Transverse colon (tissue), 4 donors: Measurements from ENCODE around the gene RRM2. TPM values are rescaled to one million over a fixed set of nuclear protein-coding genes. Genes with fewer than 3 reads are reported as not detected.
"Not testable (repeated sequence)": the region's sequence is repeated elsewhere in the genome, so short reads cannot be mapped to it uniquely, and the experiment has no call there.

Experiments used
- DNase-seq: peaks from one replicate; pipeline ENCODE4 v3.0.0-alpha.2; 2019
- H3K27ac ChIP-seq, 4 donors: fragments of 200-600 bp; sonication (generic); 2 replicates each; pipeline ENCODE4 v1.5.1; 2016 to 2018; ENCODE audit warnings: inconsistent platforms in 4 of 4
- H3K27me3 ChIP-seq: fragments of 200-600 bp; sonication (generic); 2 replicates; pipeline ENCODE4 v1.5.1; 2017; ENCODE audit warnings: inconsistent platforms
- H3K36me3 ChIP-seq, 4 donors: fragments of 200-600 bp; sonication (generic); 2 replicates each; pipeline ENCODE4 v1.5.1; 2017 to 2019; ENCODE audit warnings: inconsistent platforms in 4 of 4
- H3K4me1 ChIP-seq, 4 donors: fragments of 200-600 bp; sonication (generic); 2 replicates each; pipeline ENCODE4 v1.5.1; 2017 to 2020; ENCODE audit warnings: inconsistent platforms in 4 of 4
- H3K4me3 ChIP-seq, 4 donors: fragments of 200-600 bp; sonication (generic); 1 replicate in 1 of 4; 2 replicates in 3 of 4; pipeline versions ENCODE4 v1.5.1 to v1.6.1; 2017 to 2019; ENCODE audit warnings: inconsistent platforms in 4 of 4
- H3K9me3 ChIP-seq, 2 donors: fragments of 200-600 bp; sonication (generic); 2 replicates each; pipeline ENCODE4 v1.5.1; 2017 to 2019; ENCODE audit warnings: inconsistent platforms in 2 of 2
- EP300 ChIP-seq: sonication (generic); formaldehyde crosslinking; IDR thresholded peaks from one replicate; pipeline ENCODE4 v1.6.1; 2017; ENCODE audit warnings: antibody characterized with exemption, low read depth
- POLR2A ChIP-seq: fragments of 450-650 bp; IDR thresholded peaks from one replicate; pipeline ENCODE4 v1.6.1; 2016; ENCODE audit warnings: antibody characterized with exemption, mild to moderate bottlenecking, moderate library complexity
- POLR2AphosphoS5 ChIP-seq, 3 donors: sonication (generic); formaldehyde crosslinking; IDR thresholded peaks; one replicate each; pipeline ENCODE4 v1.6.1; 2016; ENCODE audit warnings: antibody characterized with exemption in 3 of 3
- WGBS, 2 donors: methylation state at CpG; one replicate each; pipeline ENCODE4 v1.1.5; 2018; ENCODE audit warnings: low coverage in 1 of 2; 5-methylcytosine and 5-hydroxymethylcytosine counted together
- in situ Hi-C, 4 donors: fragments of 200-750 bp; cut with MboI; loops; one replicate each; pipeline versions ENCODE4 v1.15.0 to v1.15.1; 2017; ENCODE audit warnings: low sequenced_read_pairs in 3 of 4, low pct_ligation_motif_present in 1 of 4, low pct_unique_long_range_greater_than_20kb in 1 of 4
- intact Hi-C: fragments of 100-400 bp; cut with DNase I; formaldehyde crosslinking; loops from one replicate; pipeline ENCODE4 v1.15.1; 2023; ENCODE audit warnings: low total_unique reads
- total RNA-seq, 4 donors: library from RNA; depleted of rRNA; stranded (reverse); fragments of >200 nt; gene quantifications; one replicate each; pipeline ENCODE4 v1.1.0, GENCODE V29; 2016
- TF ChIP-seq, protein P1 (sequence below), 5 experiments: fragments of 200-600 bp in 3 of 5; fragments of 450-650 bp in 2 of 5; sonication (generic) in 3 of 5; IDR thresholded peaks; 1 replicate in 2 of 5; 2 replicates in 3 of 5; pipeline ENCODE4 v1.5.1; 2016 to 2017; ENCODE audit warnings: antibody characterized with exemption in 5 of 5, inconsistent platforms in 3 of 5, mild to moderate bottlenecking in 2 of 5, moderate library complexity in 1 of 5

RRM2 gene
- total RNA-seq, 4 donors from 2014 or later = 4.0 to 12.9 (median 5.3) TPM; not detected in 1

DNA sequence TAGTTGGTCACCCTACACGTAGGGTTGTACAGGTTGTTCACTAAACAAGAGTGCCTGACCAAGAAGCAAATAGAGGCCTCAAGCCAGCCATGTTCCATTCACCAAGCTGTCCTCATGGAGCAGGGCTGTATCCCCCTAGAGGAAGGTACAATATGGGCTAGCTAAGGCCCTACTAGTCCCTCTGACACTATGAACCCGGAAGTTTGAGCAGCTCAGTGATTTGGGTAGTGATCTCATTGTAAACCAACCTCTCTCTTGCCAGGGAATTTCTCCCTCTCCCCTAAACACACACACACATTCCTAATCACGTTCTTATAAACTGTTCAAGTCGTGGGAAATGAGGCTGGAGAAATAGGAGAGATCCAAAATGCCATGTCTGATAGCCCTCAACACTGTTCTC lies 35.6 kb upstream of the RRM2 start:
- peaks cover 0 to 6% (median 4%) of the 10 kb centered on the region in 4 donors for H3K4me1 ChIP-seq
- TF ChIP-seq EP300 = no peak
- TF ChIP-seq, protein P1, sequence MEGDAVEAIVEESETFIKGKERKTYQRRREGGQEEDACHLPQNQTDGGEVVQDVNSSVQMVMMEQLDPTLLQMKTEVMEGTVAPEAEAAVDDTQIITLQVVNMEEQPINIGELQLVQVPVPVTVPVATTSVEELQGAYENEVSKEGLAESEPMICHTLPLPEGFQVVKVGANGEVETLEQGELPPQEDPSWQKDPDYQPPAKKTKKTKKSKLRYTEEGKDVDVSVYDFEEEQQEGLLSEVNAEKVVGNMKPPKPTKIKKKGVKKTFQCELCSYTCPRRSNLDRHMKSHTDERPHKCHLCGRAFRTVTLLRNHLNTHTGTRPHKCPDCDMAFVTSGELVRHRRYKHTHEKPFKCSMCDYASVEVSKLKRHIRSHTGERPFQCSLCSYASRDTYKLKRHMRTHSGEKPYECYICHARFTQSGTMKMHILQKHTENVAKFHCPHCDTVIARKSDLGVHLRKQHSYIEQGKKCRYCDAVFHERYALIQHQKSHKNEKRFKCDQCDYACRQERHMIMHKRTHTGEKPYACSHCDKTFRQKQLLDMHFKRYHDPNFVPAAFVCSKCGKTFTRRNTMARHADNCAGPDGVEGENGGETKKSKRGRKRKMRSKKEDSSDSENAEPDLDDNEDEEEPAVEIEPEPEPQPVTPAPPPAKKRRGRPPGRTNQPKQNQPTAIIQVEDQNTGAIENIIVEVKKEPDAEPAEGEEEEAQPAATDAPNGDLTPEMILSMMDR (IDR thresholded peaks at IDR 0.05) = no peak
- TF ChIP-seq POLR2A = no peak
- TF ChIP-seq POLR2AphosphoS5 (IDR thresholded peaks at IDR 0.05) = no peak
- peaks cover 53% of the 10 kb centered on the region for H3K27me3 ChIP-seq
- H3K27ac ChIP-seq = no peak overlapping the region
- H3K36me3 ChIP-seq = no peaks in the 10 kb centered on the region
- in situ Hi-C loops (loop anchor here in 1 of 4 donors (25.0 kb wide), 1 partner anchor 575 kb away; no protein-coding TSS in a partner anchor), intact Hi-C loops (no loop called here)
- H3K9me3 ChIP-seq = no peaks in the 10 kb centered on the region
- 42% methylated on average over 4 of the region's 4 CpGs; no CpG with 5 or more reads in 1 of the 2 donors for WGBS, 2 donors
- DNase-seq = no peak
- H3K4me3 ChIP-seq = no peak overlapping the region

DNA sequence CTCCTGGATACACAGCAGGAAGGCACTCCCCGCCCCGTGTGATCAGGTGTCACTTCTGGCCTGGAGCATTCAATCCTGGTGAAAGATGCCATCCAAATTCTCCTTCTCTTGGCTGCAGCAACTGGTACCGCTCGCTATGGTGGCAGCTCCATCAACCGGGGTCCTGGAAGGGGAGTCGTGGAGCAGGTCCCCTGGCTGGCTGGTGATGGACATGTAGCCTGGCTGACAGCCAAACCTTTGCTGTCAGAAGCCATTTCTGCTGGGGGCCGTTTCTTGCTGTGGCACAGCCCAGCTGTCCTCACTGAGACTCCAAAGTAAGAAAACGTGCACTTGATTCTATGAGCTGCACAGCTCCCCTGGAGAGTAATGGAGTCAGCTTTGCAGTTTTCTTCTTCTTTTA lies 35.2 kb upstream of the RRM2 start:
- in situ Hi-C loops (loop anchor here in 1 of 4 donors (25.0 kb wide), 1 partner anchor 575 kb away; no protein-coding TSS in a partner anchor), intact Hi-C loops (no loop called here)
- Histone ChIP-seq H3K27me3 (peaks cover 49% of the 10 kb centered on the region), H3K27ac (no peak overlapping the region), H3K9me3 (no peaks in the 10 kb centered on the region), H3K36me3 (no peaks in the 10 kb centered on the region), H3K4me3 (no peak overlapping the region), H3K4me1 (peaks cover 0 to 6% (median 4%) of the 10 kb centered on the region in 4 donors)
- no peak for DNase-seq
- WGBS, 2 donors = 66% methylated on average over 8 of the region's 8 CpGs; no CpG with 5 or more reads in 1 of the 2 donors
- TF ChIP-seq, protein P1 (IDR thresholded peaks at IDR 0.05) = no peak
- TF ChIP-seq POLR2A (no peak), EP300 (no peak), POLR2AphosphoS5 (IDR thresholded peaks at IDR 0.05) (no peak)

DNA sequence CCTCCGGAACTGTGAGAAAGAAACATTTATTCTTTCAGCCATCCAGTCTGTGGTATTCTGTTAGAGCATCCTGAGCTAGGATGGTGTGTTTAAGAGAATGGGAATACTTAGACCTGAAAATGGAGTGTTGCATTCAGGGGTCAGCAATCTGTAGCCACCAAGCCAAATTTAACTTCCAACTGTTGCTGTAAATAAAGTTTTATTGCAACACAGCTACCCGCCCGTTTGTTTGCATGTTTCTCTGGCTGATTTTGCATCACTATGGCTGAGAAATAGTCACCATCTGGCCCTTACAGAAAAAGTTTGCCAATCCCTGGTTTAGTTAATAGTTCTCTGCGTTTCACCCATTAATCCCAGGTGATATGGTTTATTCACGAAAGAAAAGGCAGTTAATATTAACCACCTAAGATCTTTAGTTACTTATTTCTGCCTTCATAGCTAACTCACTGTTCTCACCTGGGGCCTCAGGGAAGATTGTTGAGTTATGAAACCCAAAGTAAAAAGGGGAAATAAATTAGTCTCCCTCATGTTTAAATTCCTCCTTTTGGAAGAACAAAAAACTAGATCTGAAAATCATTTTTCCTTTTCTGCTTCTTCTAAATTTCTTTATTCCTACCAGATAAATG lies 32.9 kb upstream of the RRM2 start:
- WGBS, 2 donors = 59% methylated on average over 4 to 5 of the region's 5 CpGs
- TF ChIP-seq, protein P1 (IDR thresholded peaks at IDR 0.05) = no peak
- TF ChIP-seq POLR2AphosphoS5 (IDR thresholded peaks at IDR 0.05) = no peak
- TF ChIP-seq EP300 = no peak
- no peak for TF ChIP-seq POLR2A
- Histone ChIP-seq H3K27ac (no peak overlapping the region), H3K9me3 (no peaks in the 10 kb centered on the region), H3K4me3 (no peak overlapping the region), H3K4me1 (peaks cover 0 to 6% (median 4%) of the 10 kb centered on the region in 4 donors), H3K36me3 (no peaks in the 10 kb centered on the region), H3K27me3 (peaks cover 31% of the 10 kb centered on the region)
- in situ Hi-C loops = loop anchor here in 1 of 4 donors (25.0 kb wide), 1 partner anchor 573 kb away; no protein-coding TSS in a partner anchor
- intact Hi-C loops = no loop called here
- DNase-seq = no peak

DNA sequence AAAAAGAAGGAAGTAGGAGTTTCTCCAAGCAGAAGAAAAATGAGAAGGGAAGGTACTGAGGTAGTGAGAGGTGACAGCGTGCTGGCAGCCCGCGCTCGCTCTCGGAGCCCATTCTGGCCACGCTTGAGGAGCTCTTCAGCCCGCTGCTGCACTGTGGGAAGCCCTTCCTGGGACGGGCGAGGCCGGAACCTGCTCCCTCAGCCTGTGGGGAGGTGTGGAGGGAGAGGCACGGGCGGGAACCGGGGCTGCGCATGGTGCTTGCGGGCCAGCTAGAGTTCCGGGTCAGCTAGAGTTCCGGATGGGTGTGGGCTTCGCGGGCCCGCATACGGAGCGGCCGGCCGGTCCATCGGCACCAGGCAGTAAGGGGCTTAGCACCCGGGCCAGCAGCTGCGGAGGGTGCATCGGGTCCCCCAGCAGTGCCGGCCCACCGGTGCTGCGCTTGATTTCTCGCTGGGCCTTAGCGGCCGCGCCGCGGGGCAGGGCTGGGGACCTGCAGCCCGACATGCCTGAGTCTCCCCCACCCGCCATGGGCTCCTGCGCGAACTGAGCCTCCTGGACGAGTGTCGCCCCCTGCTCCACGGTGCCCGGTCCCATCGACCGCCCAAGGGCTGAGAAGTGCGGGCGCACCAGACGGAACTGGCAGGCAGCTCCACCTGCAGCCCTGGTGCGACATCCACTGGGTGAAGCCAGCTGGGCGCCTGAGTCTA lies 31.2 kb upstream of the RRM2 start:
- Histone ChIP-seq H3K27me3 (peaks cover 21% of the 10 kb centered on the region), H3K9me3 (no peaks in the 10 kb centered on the region), H3K36me3 (no peaks in the 10 kb centered on the region), H3K4me3 (peak overlapping the region in 2 of 4 donors; percentile 3 to 50), H3K4me1 (peaks cover 0 to 6% (median 4%) of the 10 kb centered on the region in 4 donors), H3K27ac (no peak overlapping the region)
- WGBS, 2 donors = 35% methylated on average over 52 of the region's 52 CpGs; no CpG with 5 or more reads in 1 of the 2 donors
- peak; percentile 57 for DNase-seq
- in situ Hi-C loops (loop anchor here in 1 of 4 donors (25.0 kb wide), 1 partner anchor 571 kb away; no protein-coding TSS in a partner anchor), intact Hi-C loops (no loop called here)
- TF ChIP-seq POLR2A = peak; percentile 27
- no peak for TF ChIP-seq EP300

DNA sequence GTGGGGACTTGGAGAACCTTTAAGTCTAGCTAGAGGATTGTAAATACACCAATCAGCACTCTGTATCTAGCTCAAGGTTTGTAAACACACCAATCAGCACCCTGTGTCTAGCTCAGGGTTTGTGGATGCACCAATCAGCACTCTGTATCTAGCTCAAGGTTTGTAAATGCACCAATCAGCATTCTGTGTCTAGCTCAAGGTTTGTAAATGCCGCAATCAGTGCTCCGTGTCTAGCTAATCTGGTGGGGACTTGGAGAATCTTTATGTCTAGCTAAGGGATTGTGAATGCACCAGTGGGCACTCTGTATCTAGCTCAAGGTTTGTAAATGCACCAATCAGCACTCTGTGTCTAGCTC lies 30.7 kb upstream of the RRM2 start:
- in situ Hi-C loops = loop anchor here in 1 of 4 donors (25.0 kb wide), 1 partner anchor 570 kb away; no protein-coding TSS in a partner anchor
- H3K9me3 ChIP-seq, DNase-seq, H3K36me3 ChIP-seq, intact Hi-C loops, H3K27ac ChIP-seq, H3K4me1 ChIP-seq: not testable (repeated sequence)
- H3K27me3 ChIP-seq = peaks cover 21% of the 10 kb centered on the region
- WGBS, 2 donors = 100% methylated on average over 2 of the region's 2 CpGs; no CpG with 5 or more reads in 1 of the 2 donors
- peak overlapping the region in 1 of 4 donors; percentile 50 for H3K4me3 ChIP-seq
